Measurements from ENCODE around the gene KLHL7.

DNA sequence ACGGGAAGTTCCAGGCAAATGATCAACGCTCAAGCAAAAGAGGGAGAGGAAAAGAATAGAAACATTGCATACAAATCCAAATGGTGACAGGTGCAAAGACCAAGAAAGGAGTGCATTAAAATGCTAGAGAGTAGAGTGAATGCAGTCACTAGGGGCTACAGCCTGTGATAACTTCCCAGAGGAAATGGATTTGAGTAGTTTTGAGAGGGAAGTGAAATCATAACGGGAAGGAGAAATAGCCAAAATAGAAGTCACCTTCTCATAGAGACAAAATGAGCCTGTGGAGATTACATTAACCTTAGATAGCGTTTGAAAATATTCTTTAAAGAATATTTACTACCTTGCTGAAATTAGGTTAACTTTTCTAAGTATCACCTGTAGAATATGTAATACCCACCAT is 102.7 kb downstream of the KLHL7 start:
- TF ChIP-seq, protein P1, sequence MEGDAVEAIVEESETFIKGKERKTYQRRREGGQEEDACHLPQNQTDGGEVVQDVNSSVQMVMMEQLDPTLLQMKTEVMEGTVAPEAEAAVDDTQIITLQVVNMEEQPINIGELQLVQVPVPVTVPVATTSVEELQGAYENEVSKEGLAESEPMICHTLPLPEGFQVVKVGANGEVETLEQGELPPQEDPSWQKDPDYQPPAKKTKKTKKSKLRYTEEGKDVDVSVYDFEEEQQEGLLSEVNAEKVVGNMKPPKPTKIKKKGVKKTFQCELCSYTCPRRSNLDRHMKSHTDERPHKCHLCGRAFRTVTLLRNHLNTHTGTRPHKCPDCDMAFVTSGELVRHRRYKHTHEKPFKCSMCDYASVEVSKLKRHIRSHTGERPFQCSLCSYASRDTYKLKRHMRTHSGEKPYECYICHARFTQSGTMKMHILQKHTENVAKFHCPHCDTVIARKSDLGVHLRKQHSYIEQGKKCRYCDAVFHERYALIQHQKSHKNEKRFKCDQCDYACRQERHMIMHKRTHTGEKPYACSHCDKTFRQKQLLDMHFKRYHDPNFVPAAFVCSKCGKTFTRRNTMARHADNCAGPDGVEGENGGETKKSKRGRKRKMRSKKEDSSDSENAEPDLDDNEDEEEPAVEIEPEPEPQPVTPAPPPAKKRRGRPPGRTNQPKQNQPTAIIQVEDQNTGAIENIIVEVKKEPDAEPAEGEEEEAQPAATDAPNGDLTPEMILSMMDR (IDR thresholded peaks at IDR 0.05), result no peak
- TF ChIP-seq POLR2A (IDR thresholded peaks at IDR 0.05) (no peak), EP300 (IDR thresholded peaks at IDR 0.05) (no peak), POLR2AphosphoS5 (IDR thresholded peaks at IDR 0.05) (no peak)

Data from suprapubic skin (tissue), 4 donors.